HG03095 (cell line): Measurements from ENCODE around the gene CENPL.

Experiments
- ATAC-seq: cut with Tn5 transposase; IDR thresholded peaks from one replicate; pipeline ENCODE4 v1.9.1; 2021; ENCODE audit warnings: moderate library complexity; ENCODE audit not compliant: unreplicated experiment

Gene CENPL

GRCh38 chr1:173758980-173759379 lies 65.7 kb downstream of the CENPL start:
- no peak for ATAC-seq

- no peak for ATAC-seq
Observed at GRCh38 chr1:173758110-173758509, 66.6 kb downstream of the CENPL start.

GRCh38 chr1:173757666-173758065 lies 67.0 kb downstream of the CENPL start:
- ATAC-seq, result no peak

- ATAC-seq, result no peak
Observed at GRCh38 chr1:173753830-173754229, 70.9 kb downstream of the CENPL start.
